ENCODE results near the gene TRPV4. TPM values are rescaled to one million over a fixed set of nuclear protein-coding genes. Genes with fewer than 3 reads are reported as not detected.

Gene TRPV4
- total RNA-seq, 1 donor from 2014 or later, result 0.56 TPM

DNA sequence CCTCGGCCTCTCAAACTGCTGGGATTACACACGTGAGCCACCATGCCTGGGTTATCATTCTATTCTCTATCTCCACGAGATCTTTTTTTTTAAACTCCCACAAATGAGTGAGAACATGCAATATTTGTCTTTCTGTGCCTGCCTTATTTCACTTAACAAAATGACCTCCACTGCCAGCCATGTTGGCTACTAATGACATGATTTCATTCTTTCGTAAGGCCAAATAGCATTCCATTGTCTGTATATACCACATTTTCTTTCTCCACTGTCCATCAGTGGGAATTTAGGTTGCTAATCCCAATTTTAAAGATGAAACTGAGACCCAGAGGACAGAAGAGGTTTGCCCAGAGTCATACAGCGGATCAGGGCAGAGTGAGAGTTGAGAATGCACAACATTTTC lies 10.9 kb upstream of the TRPV4 start:
- H3K9ac ChIP-seq, result no peak overlapping the region
- Mint-ChIP-seq H3K4me1 (peaks cover 9% of the 10 kb centered on the region), H3K27me3 (ENCODE audit: insufficient read depth, low read depth) (peaks cover 9% of the 10 kb centered on the region), H3K27ac (no peak overlapping the region), H3K9me3 (no peaks in the 10 kb centered on the region), H3K36me3 (no peaks in the 10 kb centered on the region), H3K4me3 (no peak overlapping the region)
- H3K36me3 ChIP-seq, result no peaks in the 10 kb centered on the region
- no peaks in the 10 kb centered on the region for H3K9me3 ChIP-seq (ENCODE audit: low read depth)
- DNase-seq (ENCODE audit: low spot score), result no peak
- no peak overlapping the region for H3K4me2 ChIP-seq
- H3F3A ChIP-seq (ENCODE audit: low read depth), result peaks cover 21% of the 10 kb centered on the region
- H3K4me3 ChIP-seq, result no peak overlapping the region
- H4K20me1 ChIP-seq (ENCODE audit: low read depth), result no peaks in the 10 kb centered on the region
- peaks cover 9% of the 10 kb centered on the region for H3K4me1 ChIP-seq
- no peaks in the 10 kb centered on the region for H3K79me2 ChIP-seq (ENCODE audit: low read depth)
- TF ChIP-seq, protein P1, sequence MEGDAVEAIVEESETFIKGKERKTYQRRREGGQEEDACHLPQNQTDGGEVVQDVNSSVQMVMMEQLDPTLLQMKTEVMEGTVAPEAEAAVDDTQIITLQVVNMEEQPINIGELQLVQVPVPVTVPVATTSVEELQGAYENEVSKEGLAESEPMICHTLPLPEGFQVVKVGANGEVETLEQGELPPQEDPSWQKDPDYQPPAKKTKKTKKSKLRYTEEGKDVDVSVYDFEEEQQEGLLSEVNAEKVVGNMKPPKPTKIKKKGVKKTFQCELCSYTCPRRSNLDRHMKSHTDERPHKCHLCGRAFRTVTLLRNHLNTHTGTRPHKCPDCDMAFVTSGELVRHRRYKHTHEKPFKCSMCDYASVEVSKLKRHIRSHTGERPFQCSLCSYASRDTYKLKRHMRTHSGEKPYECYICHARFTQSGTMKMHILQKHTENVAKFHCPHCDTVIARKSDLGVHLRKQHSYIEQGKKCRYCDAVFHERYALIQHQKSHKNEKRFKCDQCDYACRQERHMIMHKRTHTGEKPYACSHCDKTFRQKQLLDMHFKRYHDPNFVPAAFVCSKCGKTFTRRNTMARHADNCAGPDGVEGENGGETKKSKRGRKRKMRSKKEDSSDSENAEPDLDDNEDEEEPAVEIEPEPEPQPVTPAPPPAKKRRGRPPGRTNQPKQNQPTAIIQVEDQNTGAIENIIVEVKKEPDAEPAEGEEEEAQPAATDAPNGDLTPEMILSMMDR (IDR thresholded peaks at IDR 0.05), result no peak
- no peak for TF ChIP-seq EZH2 (IDR thresholded peaks at IDR 0.05)
- TF ChIP-seq EZH2phosphoT487 (IDR thresholded peaks at IDR 0.05), result no peak
- no peak overlapping the region for H2AFZ ChIP-seq (replicated peaks)
- H3K27ac ChIP-seq, result no peak overlapping the region
- no peaks in the 10 kb centered on the region for H3K27me3 ChIP-seq

DNA sequence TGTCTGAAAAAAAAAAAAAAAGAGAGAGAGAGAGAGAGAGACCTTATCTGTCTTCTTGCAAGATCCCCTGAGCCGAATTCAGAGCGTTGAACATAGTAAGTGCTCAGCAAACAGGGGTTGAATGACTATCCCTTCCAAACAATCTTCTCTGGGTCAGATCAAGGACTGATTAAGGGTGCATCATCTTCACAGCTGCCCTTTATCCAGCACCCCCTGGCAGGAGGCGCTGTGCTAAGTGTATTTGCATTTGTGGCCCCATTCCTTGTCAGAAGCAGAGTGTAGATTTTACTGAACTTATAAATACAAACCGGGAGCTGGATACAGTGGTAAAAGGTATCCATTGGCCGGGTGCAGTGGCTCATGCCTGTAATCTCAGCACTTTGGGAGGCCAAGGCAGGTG lies 8.8 kb upstream of the TRPV4 start:
- TF ChIP-seq EZH2phosphoT487 (IDR thresholded peaks at IDR 0.05) (no peak), EZH2 (IDR thresholded peaks at IDR 0.05) (no peak)
- TF ChIP-seq, protein P1 (IDR thresholded peaks at IDR 0.05), result no peak
- Mint-ChIP-seq H3K36me3 (no peaks in the 10 kb centered on the region), H3K9me3 (no peaks in the 10 kb centered on the region), H3K27ac (no peak overlapping the region), H3K27me3 (ENCODE audit: insufficient read depth, low read depth) (peaks cover 11% of the 10 kb centered on the region), H3K4me1 (peaks cover 9% of the 10 kb centered on the region), H3K4me3 (no peak overlapping the region)
- peaks cover 21% of the 10 kb centered on the region for H3F3A ChIP-seq (ENCODE audit: low read depth)
- no peak overlapping the region for H3K9ac ChIP-seq
- H3K9me3 ChIP-seq (ENCODE audit: low read depth), result no peaks in the 10 kb centered on the region
- H3K27me3 ChIP-seq, result no peaks in the 10 kb centered on the region
- H3K79me2 ChIP-seq (ENCODE audit: low read depth), result no peaks in the 10 kb centered on the region
- H3K4me3 ChIP-seq, result no peak overlapping the region
- no peak overlapping the region for H3K4me2 ChIP-seq
- no peak overlapping the region for H3K27ac ChIP-seq
- H2AFZ ChIP-seq (replicated peaks), result no peak overlapping the region
- H4K20me1 ChIP-seq (ENCODE audit: low read depth), result no peaks in the 10 kb centered on the region
- peaks cover 9% of the 10 kb centered on the region for H3K4me1 ChIP-seq
- H3K36me3 ChIP-seq, result no peaks in the 10 kb centered on the region
- no peak for DNase-seq (ENCODE audit: low spot score)

GRCh38 chr12:109841356-109841755 lies 8.2 kb upstream of the TRPV4 start:
- no peaks in the 10 kb centered on the region for H3K27me3 ChIP-seq
- no peak overlapping the region for H3K4me3 ChIP-seq
- H3K36me3 ChIP-seq, result no peaks in the 10 kb centered on the region
- peaks cover 21% of the 10 kb centered on the region for H3F3A ChIP-seq (ENCODE audit: low read depth)
- Mint-ChIP-seq H3K36me3 (no peaks in the 10 kb centered on the region), H3K27ac (no peak overlapping the region), H3K9me3 (no peaks in the 10 kb centered on the region), H3K27me3 (ENCODE audit: insufficient read depth, low read depth) (peaks cover 11% of the 10 kb centered on the region), H3K4me3 (no peak overlapping the region), H3K4me1 (peaks cover 9% of the 10 kb centered on the region)
- no peak overlapping the region for H3K4me2 ChIP-seq
- no peak overlapping the region for H3K9ac ChIP-seq
- peaks cover 9% of the 10 kb centered on the region for H3K4me1 ChIP-seq
- DNase-seq (ENCODE audit: low spot score), result no peak
- H3K27ac ChIP-seq, result no peak overlapping the region
- no peaks in the 10 kb centered on the region for H3K9me3 ChIP-seq (ENCODE audit: low read depth)
- no peak for TF ChIP-seq EZH2phosphoT487 (IDR thresholded peaks at IDR 0.05)
- no peak for TF ChIP-seq EZH2 (IDR thresholded peaks at IDR 0.05)
- TF ChIP-seq, protein P1 (IDR thresholded peaks at IDR 0.05), result no peak
- H2AFZ ChIP-seq (replicated peaks), result no peak overlapping the region
- H3K79me2 ChIP-seq (ENCODE audit: low read depth), result no peaks in the 10 kb centered on the region
- H4K20me1 ChIP-seq (ENCODE audit: low read depth), result no peaks in the 10 kb centered on the region

All from neural progenitor cell (in vitro differentiated cells).